Heart left ventricle (tissue), 16 donors: ENCODE measurements around the gene RAD51B. TPM values are rescaled to one million over a fixed set of nuclear protein-coding genes. Genes with fewer than 3 reads are reported as not detected.
A peak's percentile ranks its signal among the peaks of the same experiment; 100 is the strongest.

ENCODE experiments used
- ATAC-seq, 4 donors: fragments of 200-7000 bp; cut with Tn5 transposase; one replicate each; pipeline ENCODE4 v1.9.1; 2020 to 2022; ENCODE audit warnings: moderate library complexity in 4 of 4, mild to moderate bottlenecking in 3 of 4, moderate number of reproducible peaks in 1 of 4
- DNase-seq, 5 donors: peaks; one replicate each; pipeline ENCODE4 v3.0.0-alpha.2; 2020
- H3K27ac ChIP-seq, 12 donors: fragments of 200-600 bp; sonication (generic) in 4 of 12; one replicate each; pipeline versions ENCODE4 v1.5.0 to v1.8.0; 2016 to 2022; ENCODE audit warnings: mild to moderate bottlenecking in 2 of 12
- H3K27me3 ChIP-seq, 9 donors: fragments of 200-600 bp; sonication (generic) in 2 of 9; one replicate each; pipeline versions ENCODE4 v1.5.1 to v1.8.0; 2016 to 2022; ENCODE audit warnings: mild to moderate bottlenecking in 3 of 9
- H3K36me3 ChIP-seq, 9 donors: fragments of 200-600 bp; sonication (generic) in 2 of 9; one replicate each; pipeline versions ENCODE4 v1.5.0 to v1.8.0; 2018 to 2022; ENCODE audit warnings: mild to moderate bottlenecking in 2 of 9
- H3K4me1 ChIP-seq, 12 donors: fragments of 200-600 bp; sonication (generic) in 4 of 12; one replicate each; pipeline versions ENCODE4 v1.5.0 to v1.8.0; 2016 to 2022; ENCODE audit warnings: mild to moderate bottlenecking in 3 of 12
- H3K4me3 ChIP-seq, 12 donors: fragments of 200-600 bp; sonication (generic) in 4 of 12; one replicate each; pipeline versions ENCODE4 v1.5.0 to v1.8.0; 2017 to 2022; ENCODE audit warnings: mild to moderate bottlenecking in 9 of 12, moderate library complexity in 4 of 12
- H3K9me3 ChIP-seq, 12 donors: fragments of 200-600 bp; sonication (generic) in 4 of 12; one replicate each; pipeline versions ENCODE4 v1.5.0 to v1.8.0; 2016 to 2022; ENCODE audit warnings: mild to moderate bottlenecking in 1 of 12
- POLR2A ChIP-seq, 2 donors: fragments of 450-650 bp; IDR thresholded peaks; one replicate each; pipeline ENCODE4 v1.6.1; 2017; ENCODE audit warnings: antibody characterized with exemption in 2 of 2, mild to moderate bottlenecking in 2 of 2, moderate library complexity in 2 of 2
- WGBS, 4 donors: extraction: QIAGEN DNeasy Blood & Tissue Kit in 2 of 4; methylation state at CpG; one replicate each; pipeline versions ENCODE4 v1.1.5 to v1.1.7; 2013 to 2018; 5-methylcytosine and 5-hydroxymethylcytosine counted together
- intact Hi-C, 10 donors: fragments of 100-400 bp; cut with DNase I; formaldehyde crosslinking; loops; one replicate each; pipeline versions ENCODE4 v1.11.1 to v1.14.2; 2022
- polyA plus RNA-seq, 2 donors: library from polyadenylated mRNA; stranded (reverse); fragments of 200-250 nt; gene quantifications; one replicate each; pipeline ENCODE4 v1.2.3, GENCODE V29; 2013
- total RNA-seq, 9 donors: library from RNA; depleted of rRNA in 2 of 9; stranded (reverse); fragments of >200 nt in 2 of 9; fragmentation: NEBNext Ultra II Directional in 3 of 9; extraction: Animal tissue kit (Norgen Biotek cat#: 25700) in 3 of 9; gene quantifications; one replicate each; pipeline versions ENCODE4 v1.1.0 to v1.2.4, GENCODE V29; 2016 to 2023
- TF ChIP-seq, protein P1 (sequence below), 12 donors: fragments of 200-600 bp; sonication (generic) in 4 of 12; IDR thresholded peaks; one replicate each; pipeline versions ENCODE4 v1.5.0 to v1.8.0; 2018 to 2022; ENCODE audit warnings: antibody characterized with exemption in 12 of 12, mild to moderate bottlenecking in 5 of 12
- donor health status: ischemic (EF 13 %, LVEDD 7.1; RV severe dilation, severe dysfunction).
- donor health status: healthy with polysubstance abuse.
- donor health status: DM: no; HTN: yes; CAD: no.
- donor health status: DM: no; HTN: no; CAD: no.
- donor health status: ischemic (EF 25% LVEDD 6.9; RV normal size, moderate dysfunction).
- donor health status: ischemic (EF 25% LVEDD 5.7; RV mildly dilated, moderate dysfunction).
- donor health status: healthy.
- donor health status: DM: yes; HTN: yes; CAD: no.
- donor health status: ischemic (EF 35%, LVEDD 5.7; RV mildly dilated, moderate dysfunction).
- donor health status: nonischemic (EF 11% LVEDD 7.7; RV severe dilation, severe dysfunction).
- donor health status: DM: yes; HTN: yes; CAD: no.
- donor health status: PGD.
- donor health status: ischemic (EF 29% LVEDD 5.4; RV normal size, mild dysfunction).
- donor health status: nonischemic (EF 23%, LVEDD 6.1; RV moderate dilation, normal function).

Gene RAD51B
- total and polyA plus RNA-seq, 11 donors, result 1.3 to 11.3 (median 3.2) TPM

DNA sequence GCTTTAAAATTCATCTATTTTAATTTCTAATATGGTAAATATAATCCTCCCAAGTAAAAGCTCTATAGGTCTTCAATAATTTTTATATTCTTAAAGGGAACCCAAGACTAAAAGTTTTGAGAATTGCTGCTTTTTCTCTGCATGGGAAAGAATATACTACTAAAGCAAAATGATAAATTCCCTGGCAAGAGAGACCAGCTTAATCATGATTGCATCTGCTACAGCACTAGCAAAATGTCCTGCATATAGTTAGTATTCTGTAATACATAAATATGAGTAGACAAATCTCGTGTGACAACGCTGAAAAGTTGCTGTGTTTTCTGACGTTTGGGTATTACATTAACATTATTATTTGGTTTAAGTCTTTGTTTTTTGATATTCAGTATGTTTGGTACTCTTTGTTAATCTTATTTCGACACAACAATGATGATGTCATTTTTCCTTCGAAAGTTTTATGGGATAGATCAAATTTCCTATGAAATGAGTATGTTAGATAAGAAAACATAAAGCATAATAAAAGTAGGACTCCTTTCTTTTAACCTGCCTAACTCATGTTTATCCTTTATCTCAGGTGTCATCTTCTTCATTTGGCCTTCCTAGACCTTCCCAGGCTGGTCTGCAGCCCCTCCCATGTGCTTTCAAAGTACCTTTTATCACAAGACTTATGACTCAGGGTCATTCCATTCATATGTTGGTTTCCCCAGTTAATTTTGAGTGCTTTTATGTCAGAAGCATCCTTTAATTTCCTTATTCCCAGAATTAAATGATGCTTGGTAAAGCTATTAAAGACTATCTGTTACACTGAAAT is 321.9 kb downstream of the RAD51B start:
- ATAC-seq, result no peak
- 79 to 89% (median 84%) methylated on average over 5 of the region's 5 CpGs for WGBS, 4 donors
- DNase-seq, result no peak
- peaks cover 3 to 82% (median 39%) of the 10 kb centered on the region in 12 donors for H3K4me1 ChIP-seq
- H3K27ac ChIP-seq, result peak overlapping the region in 3 of 12 donors; percentile 46 to 89 (median 62)
- H3K27me3 ChIP-seq, result no peaks in the 10 kb centered on the region
- intact Hi-C loops, result loop anchor here in 6 of 10 donors (5.0 to 10.0 kb wide), 6 partner anchors 56 to 676 kb away; no protein-coding TSS in a partner anchor
- no peak for TF ChIP-seq POLR2A (IDR thresholded peaks at IDR 0.05)
- TF ChIP-seq, protein P1, sequence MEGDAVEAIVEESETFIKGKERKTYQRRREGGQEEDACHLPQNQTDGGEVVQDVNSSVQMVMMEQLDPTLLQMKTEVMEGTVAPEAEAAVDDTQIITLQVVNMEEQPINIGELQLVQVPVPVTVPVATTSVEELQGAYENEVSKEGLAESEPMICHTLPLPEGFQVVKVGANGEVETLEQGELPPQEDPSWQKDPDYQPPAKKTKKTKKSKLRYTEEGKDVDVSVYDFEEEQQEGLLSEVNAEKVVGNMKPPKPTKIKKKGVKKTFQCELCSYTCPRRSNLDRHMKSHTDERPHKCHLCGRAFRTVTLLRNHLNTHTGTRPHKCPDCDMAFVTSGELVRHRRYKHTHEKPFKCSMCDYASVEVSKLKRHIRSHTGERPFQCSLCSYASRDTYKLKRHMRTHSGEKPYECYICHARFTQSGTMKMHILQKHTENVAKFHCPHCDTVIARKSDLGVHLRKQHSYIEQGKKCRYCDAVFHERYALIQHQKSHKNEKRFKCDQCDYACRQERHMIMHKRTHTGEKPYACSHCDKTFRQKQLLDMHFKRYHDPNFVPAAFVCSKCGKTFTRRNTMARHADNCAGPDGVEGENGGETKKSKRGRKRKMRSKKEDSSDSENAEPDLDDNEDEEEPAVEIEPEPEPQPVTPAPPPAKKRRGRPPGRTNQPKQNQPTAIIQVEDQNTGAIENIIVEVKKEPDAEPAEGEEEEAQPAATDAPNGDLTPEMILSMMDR (IDR thresholded peaks at IDR 0.05), result no peak
- no peak overlapping the region for H3K4me3 ChIP-seq
- no peaks in the 10 kb centered on the region for H3K36me3 ChIP-seq
- H3K9me3 ChIP-seq, result no peaks in the 10 kb centered on the region

DNA sequence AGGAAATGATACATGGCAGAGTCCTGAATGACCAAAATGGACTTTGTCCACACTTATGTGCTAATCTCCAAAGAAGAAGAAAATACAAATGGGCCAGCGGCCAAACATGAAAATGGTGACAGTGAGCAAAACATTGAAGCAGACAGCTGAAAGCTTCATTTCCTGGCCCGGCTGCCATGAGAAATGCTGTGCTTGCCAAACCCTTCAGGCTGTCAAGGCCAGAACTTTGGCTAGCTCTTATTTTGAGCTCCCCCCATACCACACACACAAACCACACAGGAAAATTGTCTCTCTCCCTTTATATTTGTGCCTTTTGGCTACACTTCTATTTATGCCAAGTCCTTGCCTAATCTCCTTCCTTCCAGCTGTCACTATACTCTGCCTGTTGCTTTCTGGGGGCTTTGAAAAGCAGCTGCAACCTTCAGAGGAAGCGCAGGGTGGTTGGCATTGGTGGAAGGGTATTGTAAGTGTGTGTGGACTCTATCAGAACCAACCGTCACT is 323.8 kb downstream of the RAD51B start:
- intact Hi-C loops, result loop anchor here in 6 of 10 donors (5.0 to 10.0 kb wide), 6 partner anchors 54 to 674 kb away; no protein-coding TSS in a partner anchor
- 46 to 60% (median 52%) methylated on average over 4 of the region's 4 CpGs for WGBS, 4 donors
- H3K27me3 ChIP-seq, result no peaks in the 10 kb centered on the region
- TF ChIP-seq, protein P1 (IDR thresholded peaks at IDR 0.05), result no peak
- TF ChIP-seq POLR2A (IDR thresholded peaks at IDR 0.05), result no peak
- peaks cover 0 to 7% (median 3%) of the 10 kb centered on the region in 12 donors for H3K9me3 ChIP-seq
- no peak overlapping the region for H3K4me3 ChIP-seq
- no peaks in the 10 kb centered on the region for H3K36me3 ChIP-seq
- H3K4me1 ChIP-seq, result peaks cover 3 to 72% (median 36%) of the 10 kb centered on the region in 12 donors
- peak; percentile 68 to 76 (median 75) for ATAC-seq
- H3K27ac ChIP-seq, result peak overlapping the region; percentile 64 to 89 (median 74)
- peak; percentile 80 to 87 (median 81) for DNase-seq

- WGBS, 4 donors, result 56 to 67% (median 61%) methylated on average over 3 of the region's 3 CpGs
- peak overlapping the region; percentile 64 to 89 (median 74) for H3K27ac ChIP-seq
- peak in 1 of 2 donors; percentile 34 for TF ChIP-seq POLR2A (IDR thresholded peaks at IDR 0.05)
- TF ChIP-seq, protein P1 (IDR thresholded peaks at IDR 0.05), result no peak
- no peaks in the 10 kb centered on the region for H3K27me3 ChIP-seq
- peaks cover 3 to 64% (median 32%) of the 10 kb centered on the region in 12 donors for H3K4me1 ChIP-seq
- H3K36me3 ChIP-seq, result no peaks in the 10 kb centered on the region
- peak; percentile 72 to 81 (median 74) for ATAC-seq
- H3K9me3 ChIP-seq, result peaks cover 0 to 14% (median 8%) of the 10 kb centered on the region in 12 donors
- intact Hi-C loops, result loop anchor here in 6 of 10 donors (1.0 to 10.0 kb wide), 8 partner anchors 53 to 673 kb away; no protein-coding TSS in a partner anchor
- H3K4me3 ChIP-seq, result no peak overlapping the region
- peak in 2 of 5 donors; percentile 27 to 58 for DNase-seq
Observed at GRCh38 chr14:68144051-68144681, 324.6 kb downstream of the RAD51B start.
